K562 (cell line): Measurements from ENCODE around the gene GPR33. TPM values are rescaled to one million over a fixed set of nuclear protein-coding genes. Genes with fewer than 3 reads are reported as not detected.

ENCODE experiments used
- ATAC-seq: fragments of 200-7000 bp; cut with Tn5 transposase; 3 replicates; pipeline ENCODE4 v1.9.1; 2020; ENCODE audit warnings: moderate library complexity
- BruUV-seq: library from RNA; stranded (reverse); fragments of 400-500 nt; replicated peaks from 2 replicates; lab custom pipeline; 2021; lab: Mats Ljungman, UMichigan
- CTCF ChIA-PET: fragments of 300-600 bp; formaldehyde crosslinking; extraction: SDS; loops from one replicate; lab custom pipeline; 2021; ENCODE audit warnings: low intra/inter-chr PET ratio; lab: Yijun Ruan, JAX
- POLR2A ChIA-PET: fragments of 300-600, 350-650 bp; sonication (Branson Sonifier 250); formaldehyde crosslinking; extraction: SDS; loops from one replicate; lab custom pipeline; 2021; ENCODE audit warnings: antibody characterized with exemption, inconsistent platforms; lab: Yijun Ruan, JAX
- DNase-seq, 4 experiments: peaks; one replicate each; pipeline versions ENCODE4 v3.0.0 to v3.0.0-alpha.2; 2011 to 2018; ENCODE audit warnings: low spot score in 3 of 4, mixed read lengths in 3 of 4; ENCODE audit errors: extremely low read depth in 1 of 4
- FAIRE-seq: peaks from 2 replicates; lab custom pipeline; 2011; peaks lifted over from hg19 to GRCh38; lab: Jason Lieb, UNC
- H2AFZ ChIP-seq: 2 replicates; pipeline ENCODE4 v1.6.0; 2011; ENCODE audit warnings: low read depth, low read length, control low read depth, inconsistent platforms
- H3K27ac ChIP-seq: fragments of 200-600 bp; 3 replicates; pipeline ENCODE4 v1.8.0; 2011; ENCODE audit warnings: low read depth, mild to moderate bottlenecking, control low read depth, inconsistent platforms, low read length, moderate library complexity, mixed read lengths; ENCODE audit errors: extremely low read depth
- H3K27me3 ChIP-seq, 2 experiments: fragments of 300-600 bp in 1 of 2; 2 replicates in 1 of 2; 3 replicates in 1 of 2; pipeline versions ENCODE4 v1.6.0 to v1.8.0; 2011; ENCODE audit warnings: inconsistent platforms in 2 of 2, low read length in 2 of 2, mild to moderate bottlenecking in 1 of 2, mixed read lengths in 1 of 2, moderate library complexity in 1 of 2; ENCODE audit not compliant: control insufficient read depth in 2 of 2, insufficient read depth in 2 of 2
- H3K36me3 ChIP-seq: fragments of 300-600 bp; 3 replicates; pipeline ENCODE4 v1.8.0; 2011; ENCODE audit warnings: mild to moderate bottlenecking, low read length, inconsistent platforms; ENCODE audit not compliant: control insufficient read depth, insufficient read depth
- H3K4me1 ChIP-seq, 2 experiments: fragments of 200-600 bp in 1 of 2; replicated peaks in 1 of 2; 2 replicates in 1 of 2; 3 replicates in 1 of 2; pipeline versions ENCODE4 v1.5.1 to v1.8.0; 2011; ENCODE audit warnings: inconsistent platforms in 2 of 2, low read length in 2 of 2, mild to moderate bottlenecking in 1 of 2, mixed read lengths in 1 of 2, moderate library complexity in 1 of 2; ENCODE audit not compliant: control insufficient read depth in 2 of 2, insufficient read depth in 2 of 2
- H3K4me2 ChIP-seq: 2 replicates; pipeline ENCODE4 v1.6.1; 2011; ENCODE audit warnings: low read length, control low read depth, inconsistent platforms, mixed read lengths; ENCODE audit not compliant: insufficient read depth
- H3K4me3 ChIP-seq: fragments of 200-600 bp; sonication (generic), shearing (Covaris generic); 2 replicates; pipeline ENCODE4 v1.5.1; 2016; ENCODE audit warnings: control low read depth, inconsistent platforms
- H3K79me2 ChIP-seq: fragments of 200-600 bp; 3 replicates; pipeline ENCODE4 v1.8.0; 2011; ENCODE audit warnings: low read length, inconsistent platforms; ENCODE audit not compliant: control insufficient read depth, insufficient read depth
- H3K9ac ChIP-seq, 2 experiments: 2 replicates each; pipeline versions ENCODE4 v1.6.0 to v1.6.1; 2011; ENCODE audit warnings: low read depth in 2 of 2, low read length in 2 of 2, control low read depth in 1 of 2, inconsistent platforms in 1 of 2, mild to moderate bottlenecking in 1 of 2, mixed read lengths in 1 of 2; ENCODE audit not compliant: insufficient read depth in 1 of 2
- H3K9me1 ChIP-seq: one replicate; pipeline ENCODE4 v1.6.0; 2011; ENCODE audit warnings: inconsistent platforms, mild to moderate bottlenecking, low read length, moderate library complexity; ENCODE audit not compliant: control insufficient read depth, insufficient read depth
- H3K9me3 ChIP-seq: replicated peaks from 2 replicates; pipeline ENCODE4 v1.5.1; 2011; ENCODE audit warnings: low read depth, low read length, inconsistent platforms; ENCODE audit not compliant: control insufficient read depth, insufficient read depth
- H4K20me1 ChIP-seq: replicated peaks from 2 replicates; pipeline ENCODE4 v1.6.1; 2011; ENCODE audit warnings: low read length, inconsistent platforms, mixed read lengths; ENCODE audit not compliant: control insufficient read depth, insufficient read depth
- BACH1 ChIP-seq: fragments of 200-800 bp; sonication (Bioruptor generic); IDR thresholded peaks from 2 replicates; pipeline ENCODE4 v1.6.1; 2016; ENCODE audit warnings: missing genetic modification characterization, missing compliant biosample characterization
- CBX8 ChIP-seq: fragments of 200-600 bp; sonication (generic); IDR thresholded peaks from 2 replicates; pipeline ENCODE4 v1.6.1; 2012; ENCODE audit warnings: borderline replicate concordance, mixed run types, low read depth, mild to moderate bottlenecking, moderate library complexity, mixed read lengths, low read length, control low read depth, inconsistent platforms; ENCODE audit not compliant: poor library complexity, severe bottlenecking; ENCODE audit errors: extremely low read depth
- DACH1 ChIP-seq: fragments of 450-650 bp; IDR thresholded peaks from 2 replicates; pipeline ENCODE4 v1.6.1; 2018; ENCODE audit not compliant: partially characterized antibody
- E4F1 ChIP-seq: fragments of 250-450 bp; sonication (Bioruptor Pico); IDR thresholded peaks from 2 replicates; pipeline ENCODE4 v1.5.0; 2021; ENCODE audit warnings: mild to moderate bottlenecking, borderline replicate concordance
- HES1 ChIP-seq: fragments of 450-650 bp; IDR thresholded peaks from 2 replicates; pipeline ENCODE4 v1.6.1; 2016; ENCODE audit warnings: low read depth, mild to moderate bottlenecking, moderate library complexity
- MCM7 ChIP-seq, 2 experiments: fragments of 450-650 bp; IDR thresholded peaks; 2 replicates each; pipeline ENCODE4 v1.6.1; 2016 to 2018
- NR2F6 ChIP-seq: fragments of 450-650 bp; formaldehyde crosslinking; IDR thresholded peaks from 2 replicates; pipeline ENCODE4 v1.4.0; 2020; ENCODE audit warnings: mild to moderate bottlenecking
- SAP30 ChIP-seq: fragments of 200-600 bp; sonication (generic); IDR thresholded peaks from 2 replicates; pipeline ENCODE4 v1.6.1; 2012; ENCODE audit warnings: borderline replicate concordance, low read depth, mild to moderate bottlenecking, moderate library complexity, low read length, control low read depth, inconsistent platforms; ENCODE audit not compliant: insufficient read depth, poor library complexity, severe bottlenecking
- UBTF ChIP-seq, 2 experiments: IDR thresholded peaks; 2 replicates each; pipeline ENCODE4 v1.6.1; 2012; ENCODE audit warnings: improper control_type of control experiment in 2 of 2, low read depth in 2 of 2, low read length in 2 of 2, borderline replicate concordance in 1 of 2
- ZBTB33 ChIP-seq: sonication (generic); formaldehyde crosslinking; IDR thresholded peaks from 2 replicates; pipeline ENCODE4 v1.8.1; 2023; ENCODE audit warnings: mild to moderate bottlenecking, missing genetic modification reagents
- ZFP30 ChIP-seq: fragments of 250-450 bp; sonication (Bioruptor Pico); IDR thresholded peaks from 2 replicates; pipeline ENCODE4 v1.8.0; 2022; ENCODE audit warnings: moderate library complexity, mild to moderate bottlenecking, inconsistent platforms, borderline replicate concordance
- ZNF449 ChIP-seq: fragments of 250-450 bp; sonication (Bioruptor Pico); IDR thresholded peaks from 2 replicates; pipeline ENCODE4 v1.8.0; 2022; ENCODE audit warnings: moderate library complexity, mild to moderate bottlenecking, inconsistent platforms
- WGBS: fragments of 100-300 bp; shearing (Covaris generic); methylation state at CpG from one replicate; pipeline ENCODE4 v1.1.6; 2016; ENCODE audit warnings: low coverage, mixed read lengths; ENCODE audit not compliant: insufficient coverage; ENCODE audit errors: missing lambda C conversion rate; 5-methylcytosine and 5-hydroxymethylcytosine counted together
- in situ Hi-C: fragments of 300-500 bp; cut with MboI; formaldehyde crosslinking; loops from 4 replicates; pipeline ENCODE4 v1.15.0; 2018; ENCODE audit warnings: inconsistent platforms, mixed read lengths
- intact Hi-C: fragments of 100-400 bp; cut with micrococcal nuclease; formaldehyde crosslinking; loops from 2 replicates; pipeline ENCODE4 v1.14.2; 2022
- polyA plus RNA-seq, 8 experiments: library from polyadenylated mRNA; depleted of rRNA in 4 of 8; stranded (reverse) in 5 of 8; unstranded in 3 of 8; fragments of >200 nt; fragmentation: Nextera tagmentation in 2 of 8; fragmentation: Illumina TruSeq in 1 of 8; extraction: Ambion mirVana in 2 of 8; extraction: Trizol in 1 of 8; gene quantifications; 2 replicates each; pipeline versions ENCODE4 v1.2.1 to v1.2.3, GENCODE V29; 2011 to 2014; ENCODE audit warnings: inconsistent platforms in 1 of 8, missing spikeins in 1 of 8
- total RNA-seq, 7 experiments: library from RNA; depleted of rRNA in 6 of 7; stranded (reverse); fragments of >200 nt in 6 of 7; fragmentation: Illumina TruSeq in 2 of 7; extraction: Trizol in 2 of 7; gene quantifications; 2 replicates each; pipeline versions ENCODE4 v1.2.1 to v1.2.3, GENCODE V29; 2011 to 2021; ENCODE audit warnings: low replicate concordance in 1 of 7

Gene GPR33
- total and polyA plus RNA-seq, 9 of the 15 experiments (the other 6 are each of a cell fraction or from before 2014, with no cell fraction given): not detected

- BruUV-seq: no TSS peak
- H3K4me2 ChIP-seq: no peak overlapping the region
- intact Hi-C loops: no loop called here
- H3K79me2 ChIP-seq: no peaks in the 10 kb centered on the region
- no peaks in the 10 kb centered on the region for H3K36me3 ChIP-seq
- H3K27me3 ChIP-seq: peaks cover 0 to 5% of the 10 kb centered on the region in 2 experiments; a peak in 2 of 5 replicates
- no peaks in the 10 kb centered on the region for H3K4me1 ChIP-seq
- no peak for FAIRE-seq
- TF ChIP-seq UBTF (IDR thresholded peaks at IDR 0.05; ENCODE audit: borderline replicate concordance in 1 of 2, low read depth in 2 of 2, low read length in 2 of 2) (no peak), BACH1 (tag) (no peak), ZBTB33 (CRISPR knock-in tag) (no peak), DACH1 (no peak), HES1 (no peak), MCM7 (IDR thresholded peaks at IDR 0.05) (no peak), ZNF449 (CRISPR knock-in tag) (no peak), ZFP30 (CRISPR knock-in tag) (no peak), CBX8 (no peak), NR2F6 (no peak), E4F1 (no peak), SAP30 (no peak)
- ATAC-seq: no peak
- H3K4me3 ChIP-seq: no peak overlapping the region
- no peak for DNase-seq
- no peaks in the 10 kb centered on the region for H3K9me1 ChIP-seq
- no peaks in the 10 kb centered on the region for H4K20me1 ChIP-seq
- H3K27ac ChIP-seq: no peak overlapping the region
- ChIA-PET POLR2A (interaction anchor here (0.6 to 0.8 kb wide), 3 partner anchors 9 to 41 kb away, joined by 3 read pairs; no protein-coding TSS in a partner anchor), CTCF (no interaction called here)
- no peak overlapping the region for H3K9ac ChIP-seq
- H3K9me3 ChIP-seq: no peaks in the 10 kb centered on the region
- 7% methylated on average over 2 of the region's 3 CpGs for WGBS
- H2AFZ ChIP-seq: no peak overlapping the region
- in situ Hi-C loops: no loop called here
Measured at GRCh38 chr14:31484754-31485153, 3.1 kb downstream of the GPR33 start.
